SK-N-SH treated with all-trans-retinoic acid at 6 μM for 48 hours (cell line): ENCODE data around the gene CILP2.

Experiments used
- CSDC2 ChIP-seq: fragments of 250-450 bp; sonication (Bioruptor Pico); IDR thresholded peaks from 2 replicates; pipeline ENCODE4 v1.5.0; 2020; ENCODE audit warnings: mild to moderate bottlenecking, moderate library complexity
- PATZ1 ChIP-seq: fragments of 250-450 bp; sonication (Bioruptor Pico); IDR thresholded peaks from 2 replicates; pipeline ENCODE4 v1.8.0; 2020; ENCODE audit warnings: mild to moderate bottlenecking, moderate library complexity, borderline replicate concordance
- SNAI2 ChIP-seq: fragments of 250-450 bp; sonication (Bioruptor Pico); IDR thresholded peaks from 2 replicates; pipeline ENCODE4 v1.5.0; 2020; ENCODE audit warnings: mild to moderate bottlenecking, moderate library complexity
- TOX ChIP-seq: fragments of 250-450 bp; sonication (Bioruptor Pico); IDR thresholded peaks from 2 replicates; pipeline ENCODE4 v1.8.0; 2021; ENCODE audit warnings: mild to moderate bottlenecking, moderate library complexity, borderline replicate concordance
- ZFP3 ChIP-seq: fragments of 250-450 bp; sonication (Bioruptor Pico); IDR thresholded peaks from 2 replicates; pipeline ENCODE4 v1.5.0; 2020; ENCODE audit warnings: mild to moderate bottlenecking, moderate library complexity
- TF ChIP-seq, protein P1 (sequence below): fragments of 250-450 bp; sonication (Bioruptor Pico); IDR thresholded peaks from 2 replicates; pipeline ENCODE4 v1.5.1; 2021; ENCODE audit warnings: mild to moderate bottlenecking, moderate library complexity

DNA sequence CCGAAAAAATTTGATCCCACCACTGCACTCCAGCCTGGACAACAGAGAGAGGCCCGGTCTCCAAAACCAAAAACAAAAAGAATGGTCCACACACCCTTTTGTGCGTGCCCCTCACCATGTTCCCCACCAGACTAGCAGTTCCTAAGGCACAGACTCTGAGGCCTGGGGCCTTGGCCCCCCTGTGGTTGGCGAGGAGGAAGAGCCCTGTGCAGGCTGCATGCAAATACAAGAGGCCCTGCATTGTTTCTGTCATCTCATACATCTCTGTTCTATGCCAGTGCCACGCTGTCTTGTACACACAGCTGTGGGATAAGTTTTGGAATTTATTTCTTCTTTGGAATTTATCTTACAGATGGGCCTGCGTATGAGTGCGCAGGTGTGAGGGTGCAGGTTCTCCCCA, 14.0 kb upstream of the CILP2 start:
- TF ChIP-seq TOX (CRISPR knock-in tag) = no peak
- TF ChIP-seq SNAI2 = no peak
- TF ChIP-seq PATZ1 (CRISPR knock-in tag) = no peak
- TF ChIP-seq ZFP3 (CRISPR knock-in tag) = no peak
- TF ChIP-seq, protein P1, sequence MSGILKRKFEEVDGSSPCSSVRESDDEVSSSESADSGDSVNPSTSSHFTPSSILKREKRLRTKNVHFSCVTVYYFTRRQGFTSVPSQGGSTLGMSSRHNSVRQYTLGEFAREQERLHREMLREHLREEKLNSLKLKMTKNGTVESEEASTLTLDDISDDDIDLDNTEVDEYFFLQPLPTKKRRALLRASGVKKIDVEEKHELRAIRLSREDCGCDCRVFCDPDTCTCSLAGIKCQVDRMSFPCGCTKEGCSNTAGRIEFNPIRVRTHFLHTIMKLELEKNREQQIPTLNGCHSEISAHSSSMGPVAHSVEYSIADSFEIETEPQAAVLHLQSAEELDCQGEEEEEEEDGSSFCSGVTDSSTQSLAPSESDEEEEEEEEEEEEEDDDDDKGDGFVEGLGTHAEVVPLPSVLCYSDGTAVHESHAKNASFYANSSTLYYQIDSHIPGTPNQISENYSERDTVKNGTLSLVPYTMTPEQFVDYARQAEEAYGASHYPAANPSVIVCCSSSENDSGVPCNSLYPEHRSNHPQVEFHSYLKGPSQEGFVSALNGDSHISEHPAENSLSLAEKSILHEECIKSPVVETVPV = no peak
- TF ChIP-seq CSDC2 (CRISPR knock-in tag) = no peak
